Uterus (tissue), 2 donors: Measurements from ENCODE around the gene ABCC6.

Experiments used
- POLR2A ChIP-seq, 2 donors: fragments of 450-650 bp; IDR thresholded peaks; one replicate each; pipeline ENCODE4 v1.6.1; 2016; ENCODE audit warnings: antibody characterized with exemption in 2 of 2, mild to moderate bottlenecking in 1 of 2, moderate library complexity in 1 of 2
- TF ChIP-seq, protein P1 (sequence below), 4 experiments: fragments of 200-600 bp in 2 of 4; fragments of 450-650 bp in 2 of 4; sonication (generic) in 2 of 4; IDR thresholded peaks; one replicate each; pipeline ENCODE4 v1.5.1; 2016 to 2019; ENCODE audit warnings: antibody characterized with exemption in 4 of 4, mild to moderate bottlenecking in 2 of 4, moderate library complexity in 1 of 4

DNA sequence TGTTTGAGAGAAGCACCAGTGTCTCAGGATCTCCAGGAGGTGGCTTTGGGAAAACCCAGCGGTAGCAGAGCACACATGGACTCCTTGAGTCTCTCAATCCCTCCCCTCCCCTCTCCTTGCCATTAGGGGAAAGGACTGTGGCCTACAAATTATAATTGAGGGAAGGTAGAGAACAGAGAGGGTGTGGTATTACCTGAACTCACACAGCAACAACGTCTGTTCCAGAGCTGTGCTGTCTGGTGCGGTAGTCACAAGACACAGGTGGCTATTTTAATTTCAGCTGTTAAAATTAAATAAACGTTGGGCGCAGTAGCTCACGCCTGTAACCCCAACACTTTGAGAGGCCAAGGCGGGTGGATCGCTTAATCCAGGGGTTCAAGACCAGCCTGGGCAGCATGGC lies 110.2 kb downstream of the ABCC6 start:
- TF ChIP-seq, protein P1, sequence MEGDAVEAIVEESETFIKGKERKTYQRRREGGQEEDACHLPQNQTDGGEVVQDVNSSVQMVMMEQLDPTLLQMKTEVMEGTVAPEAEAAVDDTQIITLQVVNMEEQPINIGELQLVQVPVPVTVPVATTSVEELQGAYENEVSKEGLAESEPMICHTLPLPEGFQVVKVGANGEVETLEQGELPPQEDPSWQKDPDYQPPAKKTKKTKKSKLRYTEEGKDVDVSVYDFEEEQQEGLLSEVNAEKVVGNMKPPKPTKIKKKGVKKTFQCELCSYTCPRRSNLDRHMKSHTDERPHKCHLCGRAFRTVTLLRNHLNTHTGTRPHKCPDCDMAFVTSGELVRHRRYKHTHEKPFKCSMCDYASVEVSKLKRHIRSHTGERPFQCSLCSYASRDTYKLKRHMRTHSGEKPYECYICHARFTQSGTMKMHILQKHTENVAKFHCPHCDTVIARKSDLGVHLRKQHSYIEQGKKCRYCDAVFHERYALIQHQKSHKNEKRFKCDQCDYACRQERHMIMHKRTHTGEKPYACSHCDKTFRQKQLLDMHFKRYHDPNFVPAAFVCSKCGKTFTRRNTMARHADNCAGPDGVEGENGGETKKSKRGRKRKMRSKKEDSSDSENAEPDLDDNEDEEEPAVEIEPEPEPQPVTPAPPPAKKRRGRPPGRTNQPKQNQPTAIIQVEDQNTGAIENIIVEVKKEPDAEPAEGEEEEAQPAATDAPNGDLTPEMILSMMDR (IDR thresholded peaks at IDR 0.05): no peak
- no peak for TF ChIP-seq POLR2A (IDR thresholded peaks at IDR 0.05)
